ENCODE data around the gene PRKAG2.
"Not testable (repeated sequence)": the region's sequence is repeated elsewhere in the genome, so short reads cannot be mapped to it uniquely, and the experiment has no call there.

The PRKAG2 gene

GRCh38 chr7:151832138-151832537 is 44.8 kb downstream of the PRKAG2 start:
- Histone ChIP-seq H3K9ac (ENCODE audit: insufficient read length) (no peak overlapping the region), H3K36me3 (ENCODE audit: insufficient read depth, low read length) (no peaks in the 10 kb centered on the region), H3K4me3 (no peak overlapping the region), H3K9me3 (ENCODE audit: low read depth, low read length) (no peaks in the 10 kb centered on the region), H3K27ac (no peak overlapping the region)
- no peak for TF ChIP-seq EZH2 (IDR thresholded peaks at IDR 0.05)
- TF ChIP-seq POLR2AphosphoS5 (IDR thresholded peaks at IDR 0.05; ENCODE audit: borderline replicate concordance, low read depth, low read length) = no peak
- no peak for TF ChIP-seq FOXP2 (optimal IDR thresholded peaks at IDR 0.05; ENCODE audit: control extremely low read depth, extremely low read length, insufficient read depth)
- DNase-seq (ENCODE audit: low read depth, low spot score) = no peak

DNA sequence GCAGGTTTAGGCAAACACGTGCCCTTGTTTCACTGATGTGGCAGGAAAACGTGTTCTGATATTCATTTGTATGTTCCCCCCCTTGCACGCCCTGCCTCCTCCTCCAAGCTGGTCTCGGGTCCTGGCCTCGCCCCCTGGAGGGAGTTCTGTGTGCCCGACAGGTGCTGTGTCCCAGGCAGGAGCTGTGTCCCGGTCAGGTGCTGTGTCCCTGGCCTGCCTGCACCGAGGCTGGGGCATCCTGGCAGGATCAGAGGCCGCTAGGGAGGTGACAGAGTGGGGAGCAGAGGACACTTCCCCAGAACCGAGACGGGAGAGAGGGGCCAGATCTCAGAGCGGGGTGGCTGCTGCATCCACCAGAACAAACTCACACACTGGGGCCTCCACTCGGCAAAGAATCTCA is 45.3 kb downstream of the PRKAG2 start:
- Histone ChIP-seq H3K27ac (no peak overlapping the region), H3K4me3 (no peak overlapping the region), H3K9ac (ENCODE audit: insufficient read length) (no peak overlapping the region), H3K36me3 (ENCODE audit: insufficient read depth, low read length) (no peaks in the 10 kb centered on the region), H3K9me3 (ENCODE audit: low read depth, low read length) (no peaks in the 10 kb centered on the region)
- TF ChIP-seq POLR2AphosphoS5 (IDR thresholded peaks at IDR 0.05; ENCODE audit: borderline replicate concordance, low read depth, low read length) (no peak), FOXP2 (optimal IDR thresholded peaks at IDR 0.05; ENCODE audit: control extremely low read depth, extremely low read length, insufficient read depth) (no peak), EZH2 (IDR thresholded peaks at IDR 0.05) (no peak)
- DNase-seq (ENCODE audit: low read depth, low spot score) = no peak

GRCh38 chr7:151830121-151830830 is 46.6 kb downstream of the PRKAG2 start:
- Histone ChIP-seq H3K27ac (no peak overlapping the region), H3K4me3 (no peak overlapping the region), H3K9me3 (ENCODE audit: low read depth, low read length) (no peaks in the 10 kb centered on the region), H3K36me3 (ENCODE audit: insufficient read depth, low read length) (no peaks in the 10 kb centered on the region), H3K9ac (ENCODE audit: insufficient read length) (no peak overlapping the region)
- DNase-seq (ENCODE audit: low read depth, low spot score) = no peak
- TF ChIP-seq POLR2AphosphoS5 (IDR thresholded peaks at IDR 0.05; ENCODE audit: borderline replicate concordance, low read depth, low read length) (no peak), EZH2 (IDR thresholded peaks at IDR 0.05) (no peak), FOXP2 (optimal IDR thresholded peaks at IDR 0.05; ENCODE audit: control extremely low read depth, extremely low read length, insufficient read depth) (no peak)

DNA sequence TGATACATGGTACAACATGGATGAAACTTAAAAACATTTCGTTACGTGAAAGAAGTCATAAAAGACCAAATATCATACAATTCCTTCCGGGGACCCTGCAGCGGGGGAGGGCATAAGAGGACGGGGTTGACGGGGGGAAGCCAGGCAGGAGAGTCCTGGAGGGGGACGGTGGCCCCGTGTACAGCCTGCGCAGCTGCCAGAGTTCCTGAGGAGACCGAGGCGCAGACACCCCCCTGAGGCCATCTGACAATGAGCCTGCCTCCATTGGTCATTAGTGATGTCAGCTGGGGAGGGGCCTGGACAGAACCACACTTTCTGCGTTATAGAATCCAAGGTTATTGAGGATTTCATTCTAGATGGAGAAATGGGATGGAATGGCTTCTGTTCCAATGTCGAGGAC is 47.2 kb downstream of the PRKAG2 start:
- Histone ChIP-seq H3K27ac (no peak overlapping the region), H3K9ac (ENCODE audit: insufficient read length) (no peak overlapping the region), H3K9me3 (ENCODE audit: low read depth, low read length) (no peaks in the 10 kb centered on the region), H3K36me3 (ENCODE audit: insufficient read depth, low read length) (no peaks in the 10 kb centered on the region), H3K4me3 (no peak overlapping the region)
- no peak for DNase-seq (ENCODE audit: low read depth, low spot score)
- TF ChIP-seq FOXP2 (optimal IDR thresholded peaks at IDR 0.05; ENCODE audit: control extremely low read depth, extremely low read length, insufficient read depth) = no peak
- no peak for TF ChIP-seq EZH2 (IDR thresholded peaks at IDR 0.05)
- TF ChIP-seq POLR2AphosphoS5 (IDR thresholded peaks at IDR 0.05; ENCODE audit: borderline replicate concordance, low read depth, low read length) = no peak

GRCh38 chr7:151827620-151828019 is 49.3 kb downstream of the PRKAG2 start:
- no peak for DNase-seq (ENCODE audit: low read depth, low spot score)
- TF ChIP-seq POLR2AphosphoS5 (IDR thresholded peaks at IDR 0.05; ENCODE audit: borderline replicate concordance, low read depth, low read length) (no peak), EZH2 (IDR thresholded peaks at IDR 0.05) (no peak), FOXP2 (optimal IDR thresholded peaks at IDR 0.05; ENCODE audit: control extremely low read depth, extremely low read length, insufficient read depth) (no peak)
- no peak overlapping the region for H3K9ac ChIP-seq (ENCODE audit: insufficient read length)
- H3K4me3 ChIP-seq = no peak overlapping the region
- no peaks in the 10 kb centered on the region for H3K36me3 ChIP-seq (ENCODE audit: insufficient read depth, low read length)
- no peak overlapping the region for H3K27ac ChIP-seq
- H3K9me3 ChIP-seq (ENCODE audit: low read depth, low read length) = no peaks in the 10 kb centered on the region

- H3K27ac ChIP-seq = not testable (repeated sequence)
Measured at GRCh38 chr7:151826316-151826715, 50.6 kb downstream of the PRKAG2 start.

DNA sequence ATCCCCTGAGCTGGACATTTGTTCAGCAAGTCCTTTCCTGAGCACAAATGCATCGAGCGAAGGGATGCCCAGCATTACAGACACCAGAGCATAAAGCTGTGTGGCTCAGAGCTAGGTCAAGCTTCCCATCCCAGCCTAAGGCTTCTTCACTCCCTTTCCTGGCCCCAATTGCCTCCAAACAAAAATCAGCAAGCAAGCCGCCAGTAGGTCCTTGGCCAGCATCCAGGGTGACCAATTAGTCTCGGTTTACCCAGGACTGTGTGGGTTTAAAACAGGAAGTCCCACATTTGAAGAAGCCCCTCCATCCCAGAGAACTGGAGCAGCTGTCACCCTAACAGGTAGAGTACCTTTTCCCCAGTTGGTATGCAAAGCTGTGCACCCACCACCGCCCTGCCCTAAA is 51.2 kb downstream of the PRKAG2 start:
- H3K27ac ChIP-seq = no peak overlapping the region
- no peak overlapping the region for H3K9ac ChIP-seq (ENCODE audit: insufficient read length)
- no peak for DNase-seq (ENCODE audit: low read depth, low spot score)
- no peak overlapping the region for H3K4me3 ChIP-seq
- no peaks in the 10 kb centered on the region for H3K9me3 ChIP-seq (ENCODE audit: low read depth, low read length)
- no peak for TF ChIP-seq FOXP2 (optimal IDR thresholded peaks at IDR 0.05; ENCODE audit: control extremely low read depth, extremely low read length, insufficient read depth)
- no peak for TF ChIP-seq POLR2AphosphoS5 (IDR thresholded peaks at IDR 0.05; ENCODE audit: borderline replicate concordance, low read depth, low read length)
- no peak for TF ChIP-seq EZH2 (IDR thresholded peaks at IDR 0.05)
- no peaks in the 10 kb centered on the region for H3K36me3 ChIP-seq (ENCODE audit: insufficient read depth, low read length)

More at GRCh38 chr7:151826316-151826715, 50.6 kb downstream of the PRKAG2 start:
- H3K9me3 ChIP-seq (ENCODE audit: low read depth, low read length); DNase-seq (ENCODE audit: low read depth, low spot score); H3K4me3 ChIP-seq; H3K36me3 ChIP-seq (ENCODE audit: insufficient read depth, low read length); H3K9ac ChIP-seq (ENCODE audit: insufficient read length): not testable (repeated sequence)

DNA sequence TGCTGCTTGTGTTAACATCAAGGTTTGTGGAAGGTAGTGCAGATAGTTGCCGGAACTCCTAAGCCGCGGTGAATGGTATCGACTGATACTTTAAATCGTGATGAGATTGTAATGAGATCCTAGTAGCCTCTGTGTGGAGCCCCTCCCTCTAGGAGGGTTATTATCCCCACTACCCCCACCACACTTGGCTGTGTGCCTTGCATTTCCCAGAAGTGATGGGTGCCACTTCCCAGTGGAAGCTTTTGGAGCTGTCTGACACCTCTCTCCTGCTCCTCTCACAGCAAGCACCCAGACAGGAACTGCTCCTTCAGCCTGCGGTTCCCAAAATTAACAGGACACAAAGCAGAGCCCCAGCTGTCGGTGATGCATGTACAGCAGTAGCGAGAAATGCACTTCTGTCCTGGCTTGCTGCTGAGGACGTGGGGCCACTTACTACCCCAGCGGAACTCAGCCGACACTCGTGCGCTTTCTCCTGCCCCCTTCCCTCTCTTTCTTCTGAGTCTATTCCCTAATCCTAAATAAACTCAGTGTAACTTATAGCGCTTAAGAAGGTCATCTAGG is 52.5 kb downstream of the PRKAG2 start:
- Histone ChIP-seq H3K36me3 (ENCODE audit: insufficient read depth, low read length) (no peaks in the 10 kb centered on the region), H3K9me3 (ENCODE audit: low read depth, low read length) (no peaks in the 10 kb centered on the region), H3K27ac (no peak overlapping the region), H3K9ac (ENCODE audit: insufficient read length) (no peak overlapping the region), H3K4me3 (no peak overlapping the region)
- DNase-seq (ENCODE audit: low read depth, low spot score) = no peak
- TF ChIP-seq POLR2AphosphoS5 (IDR thresholded peaks at IDR 0.05; ENCODE audit: borderline replicate concordance, low read depth, low read length) (no peak), EZH2 (IDR thresholded peaks at IDR 0.05) (no peak), FOXP2 (optimal IDR thresholded peaks at IDR 0.05; ENCODE audit: control extremely low read depth, extremely low read length, insufficient read depth) (no peak)

Measured in SK-N-MC (cell line).